Thoracic aorta (tissue), 2 donors: Measurements from ENCODE around the gene KLF1. TPM values are rescaled to one million over a fixed set of nuclear protein-coding genes. Genes with fewer than 3 reads are reported as not detected.
"Not testable (repeated sequence)": the region's sequence is repeated elsewhere in the genome, so short reads cannot be mapped to it uniquely, and the experiment has no call there.

Experiments
- ATAC-seq: fragments of 150-250 bp; one replicate; pipeline ENCODE4 v1.8.0; 2017; ENCODE audit warnings: low read depth; ENCODE audit not compliant: insufficient number of reproducible peaks, low FRiP score
- DNase-seq: peaks from one replicate; pipeline ENCODE4 v3.0.0-alpha.2; 2020; ENCODE audit warnings: low spot score
- H3K27ac ChIP-seq, 2 donors: fragments of 200-600 bp; sonication (generic); 1 replicate in 1 of 2; 2 replicates in 1 of 2; pipeline ENCODE4 v1.5.1; 2016; ENCODE audit warnings: mild to moderate bottlenecking in 2 of 2, moderate library complexity in 2 of 2
- H3K27me3 ChIP-seq: fragments of 200-600 bp; sonication (generic); replicated peaks from 2 replicates; pipeline ENCODE4 v1.6.0; 2016; ENCODE audit warnings: mild to moderate bottlenecking; ENCODE audit not compliant: insufficient read depth
- H3K36me3 ChIP-seq: fragments of 200-600 bp; sonication (generic); one replicate; pipeline ENCODE4 v1.5.1; 2016
- H3K4me1 ChIP-seq, 2 donors: fragments of 200-600 bp; sonication (generic); 1 replicate in 1 of 2; 2 replicates in 1 of 2; pipeline versions ENCODE4 v1.5.1 to v1.6.0; 2016; ENCODE audit warnings: low read depth in 2 of 2, mild to moderate bottlenecking in 1 of 2; ENCODE audit not compliant: control insufficient read depth in 1 of 2
- H3K4me3 ChIP-seq: fragments of 200-600 bp; sonication (generic); 2 replicates; pipeline ENCODE4 v1.5.1; 2016; ENCODE audit warnings: mild to moderate bottlenecking
- H3K9me3 ChIP-seq: fragments of 200-600 bp; sonication (generic); 2 replicates; pipeline ENCODE4 v1.5.1; 2016
- total RNA-seq, 2 donors: library from RNA; depleted of rRNA; stranded (reverse); fragments of >200 nt; gene quantifications; one replicate each; pipeline versions ENCODE4 v1.1.0 to v1.2.3, GENCODE V29; 2016
- TF ChIP-seq, protein P1 (sequence below): fragments of 200-600 bp; sonication (generic); IDR thresholded peaks from one replicate; pipeline ENCODE4 v1.5.1; 2019; ENCODE audit warnings: antibody characterized with exemption

KLF1 gene
- total RNA-seq, 2 donors from 2014 or later: not detected

DNA sequence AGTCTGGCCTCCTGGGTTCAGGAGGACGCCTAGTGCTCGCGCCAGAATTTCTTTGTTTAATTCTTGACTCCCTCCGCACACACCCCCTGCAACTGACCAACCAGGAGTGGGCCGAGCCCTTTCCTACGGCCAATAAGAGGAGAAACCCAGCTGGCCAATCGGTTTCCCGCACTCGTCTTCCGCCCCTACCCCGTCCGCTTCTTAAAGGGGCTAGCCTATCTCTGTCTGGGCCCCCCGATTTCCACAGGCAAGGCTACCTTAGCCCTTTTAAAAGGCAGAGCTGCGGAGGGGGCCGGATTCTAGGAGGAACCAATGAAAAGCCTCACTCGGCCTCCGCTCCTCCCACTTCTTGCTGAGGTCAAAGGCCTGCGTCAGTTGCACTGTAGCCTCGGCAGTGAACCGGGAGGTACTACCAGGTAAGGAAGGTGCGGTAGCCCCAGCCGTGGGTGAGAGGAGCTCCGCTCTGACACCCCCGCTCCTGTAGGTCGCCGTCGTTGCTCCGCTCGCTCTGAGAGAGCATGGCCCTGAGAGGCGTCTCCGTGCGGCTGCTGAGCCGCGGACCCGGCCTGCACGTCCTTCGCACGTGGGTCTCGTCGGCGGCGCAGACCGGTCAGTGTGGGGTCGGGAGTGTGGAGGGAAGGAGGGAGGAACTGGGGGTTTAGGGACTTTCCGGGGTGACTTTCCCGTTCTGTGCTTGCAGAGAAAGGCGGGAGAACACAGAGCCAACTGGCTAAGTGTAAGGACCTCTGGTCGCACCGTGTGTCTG lies 4.0 kb upstream of the KLF1 start, which contains the start of gene GCDH:
Gene GCDH (plus strand): TSS at position 374 of the 766 bp plus-strand sequence. CDS start 145 bp downstream, at position 519.
- H3K27ac ChIP-seq: peak within 1 kb of the TSS; percentile 55 to 81
- DNase-seq (peak; percentile 95), ATAC-seq (peak; percentile 94)
- TF ChIP-seq, protein P1, sequence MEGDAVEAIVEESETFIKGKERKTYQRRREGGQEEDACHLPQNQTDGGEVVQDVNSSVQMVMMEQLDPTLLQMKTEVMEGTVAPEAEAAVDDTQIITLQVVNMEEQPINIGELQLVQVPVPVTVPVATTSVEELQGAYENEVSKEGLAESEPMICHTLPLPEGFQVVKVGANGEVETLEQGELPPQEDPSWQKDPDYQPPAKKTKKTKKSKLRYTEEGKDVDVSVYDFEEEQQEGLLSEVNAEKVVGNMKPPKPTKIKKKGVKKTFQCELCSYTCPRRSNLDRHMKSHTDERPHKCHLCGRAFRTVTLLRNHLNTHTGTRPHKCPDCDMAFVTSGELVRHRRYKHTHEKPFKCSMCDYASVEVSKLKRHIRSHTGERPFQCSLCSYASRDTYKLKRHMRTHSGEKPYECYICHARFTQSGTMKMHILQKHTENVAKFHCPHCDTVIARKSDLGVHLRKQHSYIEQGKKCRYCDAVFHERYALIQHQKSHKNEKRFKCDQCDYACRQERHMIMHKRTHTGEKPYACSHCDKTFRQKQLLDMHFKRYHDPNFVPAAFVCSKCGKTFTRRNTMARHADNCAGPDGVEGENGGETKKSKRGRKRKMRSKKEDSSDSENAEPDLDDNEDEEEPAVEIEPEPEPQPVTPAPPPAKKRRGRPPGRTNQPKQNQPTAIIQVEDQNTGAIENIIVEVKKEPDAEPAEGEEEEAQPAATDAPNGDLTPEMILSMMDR: no peak
- H3K36me3 ChIP-seq: peaks cover 3% of the 10 kb centered on the region
- no peaks in the 10 kb centered on the region for H3K27me3 ChIP-seq
- H3K4me3 ChIP-seq: peak within 1 kb of the TSS; percentile 83
- H3K4me1 ChIP-seq: peaks cover 5 to 17% of the 10 kb centered on the region in 2 donors
- H3K9me3 ChIP-seq: no peaks in the 10 kb centered on the region

DNA sequence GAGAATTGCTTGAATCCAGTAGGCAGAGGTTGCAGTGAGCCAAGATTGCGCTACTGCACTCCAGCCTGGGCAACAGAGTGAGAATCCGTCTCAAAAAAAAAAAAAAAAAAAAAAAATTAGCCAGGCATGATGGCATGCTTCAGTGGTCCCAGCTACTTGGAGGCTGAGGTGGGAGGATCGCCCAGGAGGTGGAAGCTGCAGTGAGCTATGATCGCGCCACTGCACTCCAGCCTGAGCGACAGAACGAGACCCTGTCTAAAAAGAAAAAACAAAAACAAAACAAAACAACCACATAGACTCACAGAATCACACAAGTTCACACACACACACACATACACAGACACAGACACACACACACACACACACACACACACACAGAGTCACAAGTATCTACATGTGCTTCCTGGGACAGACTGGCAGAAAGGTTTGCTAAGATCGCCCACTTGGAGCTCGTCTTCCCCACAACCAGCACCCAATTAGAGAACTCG lies 3.3 kb upstream of the KLF1 start:
- H3K27ac ChIP-seq: peak overlapping the region; percentile 55 to 64
- H3K27me3 ChIP-seq, DNase-seq, H3K36me3 ChIP-seq, ATAC-seq, H3K9me3 ChIP-seq: not testable (repeated sequence)
- peak overlapping the region; percentile 83 for H3K4me3 ChIP-seq
- H3K4me1 ChIP-seq: peaks cover 10 to 23% of the 10 kb centered on the region in 2 donors

DNA sequence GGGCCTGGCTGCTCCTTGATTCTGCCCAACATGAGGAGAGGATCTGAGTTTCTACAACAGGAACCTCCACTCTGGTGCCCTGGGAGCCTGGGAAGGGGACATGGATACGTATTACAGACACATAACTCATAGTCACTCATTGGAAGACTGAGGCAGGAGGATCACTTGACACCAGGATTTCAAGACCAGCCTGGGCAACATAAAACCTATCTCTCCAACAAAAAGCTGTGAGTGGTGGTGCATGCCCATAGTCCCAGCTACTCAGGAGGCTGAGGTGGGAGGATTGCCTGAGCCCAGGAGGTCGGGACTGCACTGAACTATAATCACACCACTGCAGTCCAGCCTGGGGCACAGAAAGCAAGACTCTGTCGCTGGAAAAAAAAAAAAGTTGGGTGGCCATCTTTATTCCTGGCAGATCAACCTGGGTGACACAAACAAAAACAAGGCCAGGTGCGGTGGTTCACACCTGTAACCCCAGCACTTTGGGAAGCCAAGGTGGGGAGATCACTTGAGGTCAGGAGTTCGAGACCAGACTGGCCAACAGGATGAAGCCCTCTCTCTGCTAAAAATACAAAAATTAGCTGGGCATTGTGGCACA lies 1.1 kb upstream of the KLF1 start:
- ATAC-seq: no peak
- no peak overlapping the region for H3K27ac ChIP-seq
- H3K9me3 ChIP-seq: no peaks in the 10 kb centered on the region
- H3K27me3 ChIP-seq: no peaks in the 10 kb centered on the region
- no peak for DNase-seq
- H3K36me3 ChIP-seq: no peaks in the 10 kb centered on the region
- H3K4me3 ChIP-seq: no peak overlapping the region
- TF ChIP-seq, protein P1: no peak
- peaks cover 12 to 32% of the 10 kb centered on the region in 2 donors for H3K4me1 ChIP-seq

DNA sequence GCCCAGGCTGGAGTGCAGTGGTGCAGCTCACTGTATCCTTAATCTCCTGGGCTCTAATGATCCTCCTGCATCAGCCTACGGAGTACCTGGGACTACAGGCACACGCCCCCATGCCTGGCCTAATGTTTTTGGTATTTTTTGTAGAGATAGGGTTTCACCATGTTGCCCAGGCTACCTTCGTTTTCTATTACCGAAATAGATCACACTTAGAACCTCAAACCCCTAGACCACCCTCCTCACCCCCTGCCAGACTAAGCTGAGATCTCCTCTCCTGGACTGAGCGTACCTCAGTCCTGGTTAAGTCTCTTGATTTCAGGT lies 391 bp downstream of the KLF1 start:
- Histone ChIP-seq H3K4me3 (no peak overlapping the region), H3K36me3 (no peaks in the 10 kb centered on the region), H3K27me3 (no peaks in the 10 kb centered on the region), H3K9me3 (no peaks in the 10 kb centered on the region), H3K4me1 (peaks cover 10 to 23% of the 10 kb centered on the region in 2 donors), H3K27ac (no peak overlapping the region)
- DNase-seq (no peak), ATAC-seq (no peak)
- TF ChIP-seq, protein P1: no peak

DNA sequence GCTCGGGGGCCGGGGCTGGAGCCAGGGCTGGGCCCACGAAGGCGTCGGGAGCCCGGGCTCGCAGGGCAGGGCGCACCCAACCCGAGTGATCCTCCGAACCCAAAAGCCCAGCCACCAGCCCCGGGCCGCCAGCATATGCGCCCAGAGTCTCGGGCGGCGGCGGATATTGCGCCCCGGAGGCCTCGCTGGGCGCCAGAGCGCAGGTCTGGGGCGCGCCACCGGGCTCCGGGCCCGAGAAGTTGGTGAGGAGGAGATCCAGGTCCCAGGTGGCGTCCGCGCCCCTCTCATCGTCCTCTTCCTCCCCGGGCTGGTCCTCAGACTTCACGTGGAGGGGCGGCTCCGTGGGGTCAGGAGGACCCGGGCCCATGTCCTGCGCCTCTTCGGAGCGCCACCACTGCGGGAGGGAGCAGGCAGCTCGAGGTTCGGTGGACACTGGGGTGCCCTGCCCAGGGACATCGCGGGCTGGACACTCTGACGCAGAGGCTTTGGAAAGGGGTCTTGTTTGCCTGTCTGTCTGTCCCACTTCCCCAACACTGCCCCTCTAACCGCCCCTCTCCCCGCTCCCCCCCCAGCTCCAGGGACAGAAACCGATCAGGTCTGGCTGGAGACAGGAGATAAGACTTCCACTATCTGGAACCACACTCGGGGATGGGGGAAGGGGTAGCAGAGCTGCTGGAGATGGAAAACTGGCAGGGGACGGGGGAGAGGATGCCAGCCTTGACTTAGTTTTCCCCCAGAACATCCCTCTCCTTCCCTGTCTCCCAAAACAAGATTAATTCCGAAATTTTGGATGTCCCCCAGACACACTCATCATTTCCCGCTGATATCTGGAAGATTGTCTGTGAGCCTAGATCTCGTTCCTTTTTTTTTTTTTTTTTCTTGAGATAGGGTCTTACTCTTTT lies 1.0 kb downstream of the KLF1 start:
- Histone ChIP-seq H3K4me1 (peaks cover 8 to 20% of the 10 kb centered on the region in 2 donors), H3K27ac (no peak overlapping the region), H3K4me3 (peak overlapping the region; percentile 63), H3K36me3 (no peaks in the 10 kb centered on the region), H3K27me3 (no peaks in the 10 kb centered on the region), H3K9me3 (no peaks in the 10 kb centered on the region)
- TF ChIP-seq, protein P1: peak; percentile 2
- DNase-seq (no peak), ATAC-seq (no peak)
